HepG2 (cell line): ENCODE results near the gene TRMT5.

Experiments used
- ATF5 ChIP-seq: sonication (generic); formaldehyde crosslinking; IDR thresholded peaks from 2 replicates; pipeline ENCODE4 v1.4.0; 2020; ENCODE audit warnings: mild to moderate bottlenecking, low read depth, missing genetic modification reagents
- CBX1 ChIP-seq: IDR thresholded peaks from one replicate; pipeline ENCODE4 v1.6.1; 2016; ENCODE audit warnings: antibody characterized with exemption, low read depth
- CEBPZ ChIP-seq: IDR thresholded peaks from 2 replicates; pipeline ENCODE4 v1.6.1; 2012; ENCODE audit warnings: low read length, improper control_type of control experiment
- CHD2 ChIP-seq: IDR thresholded peaks from 2 replicates; pipeline ENCODE4 v1.6.1; 2011; ENCODE audit warnings: low read depth, low read length, improper control_type of control experiment
- GABPB1 ChIP-seq: IDR thresholded peaks from 2 replicates; pipeline ENCODE4 v1.6.1; 2016; ENCODE audit warnings: mild to moderate bottlenecking, missing genetic modification reagents, moderate library complexity, missing compliant biosample characterization
- KDM3A ChIP-seq: IDR thresholded peaks from 2 replicates; pipeline ENCODE4 v1.6.1; 2018; ENCODE audit warnings: low read depth, missing compliant biosample characterization
- TARDBP ChIP-seq: sonication (generic); formaldehyde crosslinking; IDR thresholded peaks from 2 replicates; pipeline ENCODE4 v1.8.0; 2022; ENCODE audit warnings: mild to moderate bottlenecking, missing genetic modification reagents
- TFE3 ChIP-seq: IDR thresholded peaks from 2 replicates; pipeline ENCODE4 v1.6.1; 2016
- ZFP62 ChIP-seq: sonication (generic); formaldehyde crosslinking; IDR thresholded peaks from 2 replicates; pipeline ENCODE4 v1.4.0; 2020; ENCODE audit warnings: missing genetic modification reagents
- ZNF337 ChIP-seq: sonication (generic); formaldehyde crosslinking; IDR thresholded peaks from 2 replicates; pipeline ENCODE4 v1.5.1; 2020; ENCODE audit warnings: missing genetic modification reagents, low read depth, mild to moderate bottlenecking, borderline replicate concordance

GRCh38 chr14:60951776-60952435 lies 29.0 kb downstream of the TRMT5 start:
- TF ChIP-seq ZFP62 (CRISPR knock-in tag) (no peak), ATF5 (CRISPR knock-in tag) (no peak), TFE3 (CRISPR knock-in tag) (no peak), CEBPZ (no peak), GABPB1 (CRISPR knock-in tag) (no peak), KDM3A (CRISPR knock-in tag) (no peak), CBX1 (no peak), TARDBP (CRISPR knock-in tag) (no peak), ZNF337 (CRISPR knock-in tag) (no peak), CHD2 (no peak)
